WTC11 (cell line): ENCODE measurements around the gene PSORS1C1.

Experiments used
- CREB1 ChIP-seq: sonication (generic); formaldehyde crosslinking; IDR thresholded peaks from 2 replicates; pipeline ENCODE4 v1.8.0; 2023; ENCODE audit warnings: mild to moderate bottlenecking, missing genetic modification reagents
- CREM ChIP-seq: sonication (generic); formaldehyde crosslinking; IDR thresholded peaks from 2 replicates; pipeline ENCODE4 v1.8.1; 2022; ENCODE audit warnings: mild to moderate bottlenecking, missing genetic modification reagents, moderate library complexity
- CTCF ChIP-seq: fragments of 200-600 bp; IDR thresholded peaks from 2 replicates; pipeline ENCODE4 v1.8.0; 2022; ENCODE audit warnings: antibody characterized with exemption
- ESRRA ChIP-seq: sonication (generic); formaldehyde crosslinking; IDR thresholded peaks from 2 replicates; pipeline ENCODE4 v1.8.1; 2022; ENCODE audit warnings: mild to moderate bottlenecking, missing genetic modification reagents, borderline replicate concordance
- JUN ChIP-seq: sonication (generic); formaldehyde crosslinking; IDR thresholded peaks from 2 replicates; pipeline ENCODE4 v1.8.0; 2023; ENCODE audit warnings: mild to moderate bottlenecking, missing genetic modification reagents
- NR3C1 ChIP-seq: sonication (generic); formaldehyde crosslinking; conservative IDR thresholded peaks from 2 replicates; pipeline ENCODE4 v1.8.1; 2023; ENCODE audit warnings: low read depth, mild to moderate bottlenecking, missing genetic modification reagents
- PRRX2 ChIP-seq: fragments of 250-450 bp; sonication (Bioruptor Pico); IDR thresholded peaks from 2 replicates; pipeline ENCODE4 v1.8.0; 2021; ENCODE audit warnings: mild to moderate bottlenecking
- STAT6 ChIP-seq: sonication (generic); formaldehyde crosslinking; conservative IDR thresholded peaks from 2 replicates; pipeline ENCODE4 v1.8.1; 2023; ENCODE audit warnings: mild to moderate bottlenecking, low read depth, missing genetic modification reagents, moderate library complexity
- TEAD1 ChIP-seq: sonication (generic); formaldehyde crosslinking; IDR thresholded peaks from 2 replicates; pipeline ENCODE4 v1.8.0; 2022; ENCODE audit warnings: mild to moderate bottlenecking, missing genetic modification reagents
- USF1 ChIP-seq: sonication (generic); formaldehyde crosslinking; IDR thresholded peaks from 2 replicates; pipeline ENCODE4 v1.8.0; 2022; ENCODE audit warnings: mild to moderate bottlenecking, missing genetic modification reagents
- USF2 ChIP-seq: sonication (generic); formaldehyde crosslinking; IDR thresholded peaks from 2 replicates; pipeline ENCODE4 v1.8.1; 2023; ENCODE audit warnings: mild to moderate bottlenecking, missing genetic modification reagents, moderate library complexity
- ZNF671 ChIP-seq: fragments of 250-450 bp; sonication (Bioruptor Pico); IDR thresholded peaks from 2 replicates; pipeline ENCODE4 v1.8.0; 2021; ENCODE audit warnings: mild to moderate bottlenecking

- TF ChIP-seq CTCF (no peak), PRRX2 (no peak), TEAD1 (CRISPR knock-in tag) (no peak), ZNF671 (no peak), STAT6 (CRISPR knock-in tag) (no peak), CREB1 (CRISPR knock-in tag) (no peak), CREM (CRISPR knock-in tag) (no peak), USF2 (CRISPR knock-in tag) (no peak), JUN (CRISPR knock-in tag) (no peak), NR3C1 (CRISPR knock-in tag) (no peak), ESRRA (no peak), USF1 (CRISPR knock-in tag) (no peak)
Observed at GRCh38 chr6:31122791-31123706, 8.4 kb downstream of the PSORS1C1 start.
